Keratinocyte (primary cell): Measurements from ENCODE around the gene LYPD6. TPM values are rescaled to one million over a fixed set of nuclear protein-coding genes. Genes with fewer than 3 reads are reported as not detected.

Source experiments
- DNase-seq: peaks from one replicate; pipeline ENCODE4 v3.0.0-alpha.2; 2011; ENCODE audit warnings: low read depth, missing footprints, low spot score
- FAIRE-seq: peaks from 2 replicates; lab custom pipeline; 2011; peaks lifted over from hg19 to GRCh38; lab: Jason Lieb, UNC
- H2AFZ ChIP-seq: 2 replicates; pipeline ENCODE4 v1.6.0; 2012; ENCODE audit warnings: low read length, control low read depth, inconsistent platforms; ENCODE audit not compliant: control insufficient read depth
- H3K27ac ChIP-seq: 2 replicates; pipeline ENCODE4 v1.5.1; 2011; ENCODE audit warnings: low read length; ENCODE audit not compliant: control insufficient read depth, insufficient read depth
- H3K27me3 ChIP-seq: 3 replicates; pipeline ENCODE4 v1.6.0; 2011; ENCODE audit warnings: low read length; ENCODE audit not compliant: control insufficient read depth, insufficient read depth; ENCODE audit errors: extremely low read depth
- H3K36me3 ChIP-seq, 2 experiments: 2 replicates in 1 of 2; 3 replicates in 1 of 2; pipeline ENCODE4 v1.5.1; 2011; ENCODE audit warnings: low read length in 2 of 2, mild to moderate bottlenecking in 1 of 2; ENCODE audit not compliant: control insufficient read depth in 2 of 2, insufficient read depth in 2 of 2; ENCODE audit errors: extremely low read depth in 1 of 2
- H3K4me1 ChIP-seq: 3 replicates; pipeline ENCODE4 v1.5.1; 2011; ENCODE audit warnings: low read length; ENCODE audit not compliant: control insufficient read depth, insufficient read depth; ENCODE audit errors: extremely low read depth
- H3K4me2 ChIP-seq: 3 replicates; pipeline ENCODE4 v1.6.0; 2011; ENCODE audit warnings: low read depth, low read length; ENCODE audit not compliant: control insufficient read depth, insufficient read depth; ENCODE audit errors: extremely low read depth
- H3K4me3 ChIP-seq, 3 experiments: fragments of 200-600 bp in 1 of 3; sonication (generic) in 1 of 3; 2 replicates in 2 of 3; 3 replicates in 1 of 3; pipeline ENCODE4 v1.5.1; 2011 to 2016; ENCODE audit warnings: low read length in 3 of 3, mild to moderate bottlenecking in 3 of 3, control low read depth in 2 of 3, inconsistent platforms in 1 of 3, low read depth in 1 of 3, mixed read lengths in 1 of 3, mixed run types in 1 of 3, moderate library complexity in 1 of 3; ENCODE audit not compliant: control insufficient read depth in 2 of 3, insufficient read depth in 2 of 3; ENCODE audit errors: extremely low read depth in 1 of 3
- H3K79me2 ChIP-seq: 2 replicates; pipeline ENCODE4 v1.6.0; 2012; ENCODE audit warnings: low read length; ENCODE audit not compliant: control insufficient read depth, insufficient read depth
- H3K9ac ChIP-seq: 3 replicates; pipeline ENCODE4 v1.6.0; 2011; ENCODE audit warnings: low read length; ENCODE audit not compliant: control insufficient read depth, insufficient read depth; ENCODE audit errors: extremely low read depth
- H3K9me1 ChIP-seq: 3 replicates; pipeline ENCODE4 v1.6.0; 2011; ENCODE audit warnings: low read length; ENCODE audit not compliant: control insufficient read depth, insufficient read depth; ENCODE audit errors: extremely low read depth
- H3K9me3 ChIP-seq: 2 replicates; pipeline ENCODE4 v1.5.1; 2012; ENCODE audit warnings: low read depth, low read length; ENCODE audit not compliant: control insufficient read depth
- H4K20me1 ChIP-seq: 3 replicates; pipeline ENCODE4 v1.6.0; 2011; ENCODE audit warnings: low read length; ENCODE audit not compliant: control insufficient read depth, insufficient read depth; ENCODE audit errors: extremely low read depth
- EZH2 ChIP-seq: IDR thresholded peaks from one replicate; pipeline ENCODE4 v1.6.1; 2012; ENCODE audit warnings: inconsistent platforms, mild to moderate bottlenecking, low read length, moderate library complexity
- dilution Hi-C: fragments of 300-500 bp; cut with MboI; formaldehyde crosslinking; loops from one replicate; pipeline ENCODE4 v1.7.0; 2020; ENCODE audit warnings: low sequenced_read_pairs; ENCODE audit not compliant: extremely low pct_ligation_motif_present
- polyA plus RNA-seq, 5 experiments: library from polyadenylated mRNA; depleted of rRNA in 3 of 5; stranded (reverse) in 3 of 5; stranded (forward) in 1 of 5; unstranded in 1 of 5; fragments of >200 nt; gene quantifications; 1 replicate in 1 of 5; 2 replicates in 3 of 5; 3 replicates in 1 of 5; pipeline versions ENCODE4 v1.2.1 to v1.2.3, GENCODE V29; 2011 to 2012; ENCODE audit warnings: missing spikeins in 2 of 5, low read depth in 1 of 5, low replicate concordance in 1 of 5
- TF ChIP-seq, protein P1 (sequence below), 3 experiments: IDR thresholded peaks in 1 of 3; conservative IDR thresholded peaks in 1 of 3; optimal IDR thresholded peaks in 1 of 3; 2 replicates in 2 of 3; 3 replicates in 1 of 3; pipeline versions ENCODE3 to v1.5.1; 2011; ENCODE audit warnings: low read length in 3 of 3, mild to moderate bottlenecking in 3 of 3, moderate library complexity in 2 of 3, control low read depth in 1 of 3, inconsistent platforms in 1 of 3; ENCODE audit not compliant: insufficient read depth in 2 of 3; ENCODE audit errors: extremely low read depth in 1 of 3

LYPD6 gene
- polyA plus RNA-seq, 1 donor (not counting 4 experiments of a cell fraction or from before 2014, with no cell fraction given): 3.5 TPM

DNA sequence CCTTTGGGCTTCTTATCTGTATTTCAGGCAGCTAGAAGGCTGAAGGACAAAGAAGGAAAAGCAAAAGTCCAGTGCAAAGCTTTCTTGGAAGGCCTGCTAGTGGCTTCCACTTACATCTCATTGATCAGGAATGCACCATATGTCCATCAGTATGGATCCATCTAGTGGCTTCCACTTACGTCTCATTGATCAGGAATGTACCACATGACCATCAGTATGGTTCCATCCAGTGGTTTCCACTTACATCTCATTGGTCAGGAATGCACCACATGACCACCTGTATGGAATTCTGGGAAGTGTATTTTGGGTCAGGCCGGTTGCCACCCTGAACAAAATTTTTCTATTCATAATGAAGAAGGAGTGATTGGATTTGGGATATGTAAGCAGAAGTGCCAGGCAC is 70.6 kb downstream of the LYPD6 start:
- TF ChIP-seq, protein P1, sequence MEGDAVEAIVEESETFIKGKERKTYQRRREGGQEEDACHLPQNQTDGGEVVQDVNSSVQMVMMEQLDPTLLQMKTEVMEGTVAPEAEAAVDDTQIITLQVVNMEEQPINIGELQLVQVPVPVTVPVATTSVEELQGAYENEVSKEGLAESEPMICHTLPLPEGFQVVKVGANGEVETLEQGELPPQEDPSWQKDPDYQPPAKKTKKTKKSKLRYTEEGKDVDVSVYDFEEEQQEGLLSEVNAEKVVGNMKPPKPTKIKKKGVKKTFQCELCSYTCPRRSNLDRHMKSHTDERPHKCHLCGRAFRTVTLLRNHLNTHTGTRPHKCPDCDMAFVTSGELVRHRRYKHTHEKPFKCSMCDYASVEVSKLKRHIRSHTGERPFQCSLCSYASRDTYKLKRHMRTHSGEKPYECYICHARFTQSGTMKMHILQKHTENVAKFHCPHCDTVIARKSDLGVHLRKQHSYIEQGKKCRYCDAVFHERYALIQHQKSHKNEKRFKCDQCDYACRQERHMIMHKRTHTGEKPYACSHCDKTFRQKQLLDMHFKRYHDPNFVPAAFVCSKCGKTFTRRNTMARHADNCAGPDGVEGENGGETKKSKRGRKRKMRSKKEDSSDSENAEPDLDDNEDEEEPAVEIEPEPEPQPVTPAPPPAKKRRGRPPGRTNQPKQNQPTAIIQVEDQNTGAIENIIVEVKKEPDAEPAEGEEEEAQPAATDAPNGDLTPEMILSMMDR (optimal IDR thresholded peaks at IDR 0.05 in 1 of 3, IDR thresholded peaks at IDR 0.05 in 1 of 3, conservative IDR thresholded peaks at IDR 0.05 in 1 of 3; ENCODE audit: extremely low read depth in 1 of 3, insufficient read depth in 2 of 3, low read length in 3 of 3): no peak
- no peak for TF ChIP-seq EZH2
- H3K9ac ChIP-seq: no peak overlapping the region
- H3K27me3 ChIP-seq: no peaks in the 10 kb centered on the region
- H3K4me1 ChIP-seq: no peaks in the 10 kb centered on the region
- no peaks in the 10 kb centered on the region for H3K36me3 ChIP-seq
- no peaks in the 10 kb centered on the region for H4K20me1 ChIP-seq
- no peaks in the 10 kb centered on the region for H3K79me2 ChIP-seq
- H3K4me2 ChIP-seq: no peak overlapping the region
- peak; percentile 32 for FAIRE-seq
- no peak overlapping the region for H2AFZ ChIP-seq
- H3K9me3 ChIP-seq: no peaks in the 10 kb centered on the region
- no peaks in the 10 kb centered on the region for H3K9me1 ChIP-seq
- dilution Hi-C loops: no loop called here
- peak; percentile 68 for DNase-seq
- H3K27ac ChIP-seq: no peak overlapping the region
- H3K4me3 ChIP-seq: no peak overlapping the region

DNA sequence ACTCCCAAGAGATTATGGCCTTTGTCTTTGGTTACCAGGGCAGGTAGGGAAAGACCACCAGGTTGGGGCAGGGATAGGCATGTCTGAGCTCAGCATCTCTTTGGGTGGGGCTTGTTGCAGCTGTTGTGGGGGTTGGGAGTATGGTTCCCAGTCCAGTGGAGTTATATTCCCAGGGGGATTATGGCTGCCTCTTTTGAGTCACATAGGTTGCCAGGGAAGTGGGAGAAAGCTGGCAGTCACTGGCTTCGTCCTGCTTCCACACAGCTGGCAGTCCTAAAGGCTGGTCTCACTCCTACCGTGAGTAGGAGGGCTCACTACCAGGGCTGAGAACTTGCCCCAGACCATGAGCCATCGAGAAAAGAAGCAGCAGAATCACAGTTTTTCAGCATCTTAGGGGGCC is 79.1 kb downstream of the LYPD6 start:
- no peak overlapping the region for H3K4me2 ChIP-seq
- DNase-seq (no peak), FAIRE-seq (no peak)
- no peak overlapping the region for H3K27ac ChIP-seq
- H3K4me3 ChIP-seq: no peak overlapping the region
- H3K9ac ChIP-seq: no peak overlapping the region
- H3K4me1 ChIP-seq: peaks cover 23% of the 10 kb centered on the region
- no peaks in the 10 kb centered on the region for H3K79me2 ChIP-seq
- no peaks in the 10 kb centered on the region for H3K27me3 ChIP-seq
- no peaks in the 10 kb centered on the region for H3K36me3 ChIP-seq
- TF ChIP-seq EZH2: no peak
- TF ChIP-seq, protein P1 (optimal IDR thresholded peaks at IDR 0.05 in 1 of 3, IDR thresholded peaks at IDR 0.05 in 1 of 3, conservative IDR thresholded peaks at IDR 0.05 in 1 of 3; ENCODE audit: extremely low read depth in 1 of 3, insufficient read depth in 2 of 3, low read length in 3 of 3): no peak
- H2AFZ ChIP-seq: no peak overlapping the region
- no peaks in the 10 kb centered on the region for H4K20me1 ChIP-seq
- H3K9me3 ChIP-seq: no peaks in the 10 kb centered on the region
- H3K9me1 ChIP-seq: no peaks in the 10 kb centered on the region
- dilution Hi-C loops: no loop called here
